Breast epithelium (tissue), 3 donors: ENCODE data around the gene TMEM187.

Experiments used
- POLR2A ChIP-seq: fragments of 450-650 bp; IDR thresholded peaks from one replicate; pipeline ENCODE4 v1.6.1; 2016; ENCODE audit warnings: antibody characterized with exemption, mild to moderate bottlenecking, moderate library complexity
- TF ChIP-seq, protein P1 (sequence below), 3 donors: fragments of 450-650 bp; IDR thresholded peaks; one replicate each; pipeline ENCODE4 v1.5.1; 2016 to 2017; ENCODE audit warnings: antibody characterized with exemption in 3 of 3, mild to moderate bottlenecking in 3 of 3, moderate library complexity in 3 of 3

DNA sequence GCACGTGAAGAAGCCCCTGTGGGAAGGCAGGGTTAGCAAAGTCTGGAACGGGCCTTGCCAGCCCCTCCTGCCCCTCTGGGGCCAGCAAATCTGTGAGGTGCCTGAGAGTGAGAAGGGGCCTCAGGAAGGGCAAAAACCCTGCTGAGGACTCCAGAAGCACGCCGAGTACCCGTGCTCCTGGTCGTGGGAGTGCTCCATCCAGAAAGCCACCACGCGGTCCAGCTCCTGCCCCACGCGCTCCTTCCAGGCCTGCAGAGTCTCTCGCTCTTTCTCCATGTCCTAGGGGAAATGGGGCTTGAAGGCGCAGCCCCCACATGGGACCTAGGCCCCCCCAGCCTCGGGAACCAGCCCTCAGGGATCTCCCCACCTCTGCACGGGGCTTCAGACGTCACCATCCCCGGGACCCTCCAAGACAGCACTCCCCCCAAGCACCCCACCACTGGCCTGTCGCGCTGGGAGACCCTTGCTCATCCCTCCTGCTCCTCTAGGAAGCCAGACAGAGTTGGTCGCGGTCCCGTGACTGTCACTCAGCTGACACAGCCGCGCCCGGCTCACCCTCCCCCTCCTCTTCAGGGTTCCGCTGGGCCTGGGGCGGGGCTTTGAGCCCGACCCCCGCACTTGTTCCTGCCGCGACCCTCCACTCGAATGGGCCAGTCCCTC is 28.3 kb upstream of the TMEM187 start, which contains the start of gene RENBP:
- TF ChIP-seq, protein P1, sequence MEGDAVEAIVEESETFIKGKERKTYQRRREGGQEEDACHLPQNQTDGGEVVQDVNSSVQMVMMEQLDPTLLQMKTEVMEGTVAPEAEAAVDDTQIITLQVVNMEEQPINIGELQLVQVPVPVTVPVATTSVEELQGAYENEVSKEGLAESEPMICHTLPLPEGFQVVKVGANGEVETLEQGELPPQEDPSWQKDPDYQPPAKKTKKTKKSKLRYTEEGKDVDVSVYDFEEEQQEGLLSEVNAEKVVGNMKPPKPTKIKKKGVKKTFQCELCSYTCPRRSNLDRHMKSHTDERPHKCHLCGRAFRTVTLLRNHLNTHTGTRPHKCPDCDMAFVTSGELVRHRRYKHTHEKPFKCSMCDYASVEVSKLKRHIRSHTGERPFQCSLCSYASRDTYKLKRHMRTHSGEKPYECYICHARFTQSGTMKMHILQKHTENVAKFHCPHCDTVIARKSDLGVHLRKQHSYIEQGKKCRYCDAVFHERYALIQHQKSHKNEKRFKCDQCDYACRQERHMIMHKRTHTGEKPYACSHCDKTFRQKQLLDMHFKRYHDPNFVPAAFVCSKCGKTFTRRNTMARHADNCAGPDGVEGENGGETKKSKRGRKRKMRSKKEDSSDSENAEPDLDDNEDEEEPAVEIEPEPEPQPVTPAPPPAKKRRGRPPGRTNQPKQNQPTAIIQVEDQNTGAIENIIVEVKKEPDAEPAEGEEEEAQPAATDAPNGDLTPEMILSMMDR (IDR thresholded peaks at IDR 0.05), result no peak
- no peak for TF ChIP-seq POLR2A
